Measurements from ENCODE around the gene MRPS6.

DNA sequence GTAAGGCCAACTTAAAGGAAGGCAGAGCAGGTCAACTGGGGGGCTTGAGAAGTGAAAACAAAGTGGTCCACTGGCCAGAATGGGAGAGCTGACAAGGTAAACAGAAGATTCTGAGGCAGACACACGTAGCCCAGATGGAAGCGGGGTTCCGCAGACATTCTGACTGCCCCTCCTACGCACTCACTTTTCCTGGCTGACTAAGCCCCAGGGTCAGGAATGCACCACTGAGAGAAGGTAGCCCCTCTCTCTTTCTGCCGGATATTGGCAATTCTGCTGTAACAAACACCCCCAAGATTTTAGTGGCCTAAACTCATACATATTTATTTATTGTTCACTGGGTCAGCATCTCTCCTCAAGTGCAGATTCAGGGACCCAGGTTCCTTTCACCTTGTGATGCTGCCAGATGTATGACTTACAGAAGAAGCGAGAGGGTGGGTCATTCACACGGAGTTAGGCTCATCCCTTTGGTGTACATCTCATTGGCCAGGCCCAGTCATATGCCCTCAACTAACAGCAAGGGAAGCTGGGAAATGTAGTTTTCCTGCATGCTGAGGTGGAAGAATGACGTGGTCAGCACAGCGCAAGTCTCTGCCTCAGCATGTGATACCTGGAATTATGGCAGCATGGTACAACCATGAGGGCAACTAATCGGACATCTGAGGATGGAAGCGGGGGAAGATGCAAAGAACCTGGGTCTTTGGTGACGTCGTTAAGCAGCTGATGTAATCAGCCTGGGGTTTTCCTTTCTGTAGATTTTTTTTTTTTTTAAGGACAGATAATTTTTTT is 43.4 kb upstream of the MRPS6 start:
- peak; percentile 75 for TF ChIP-seq SP1 (IDR thresholded peaks at IDR 0.05; ENCODE audit: low read depth)
- no peak for TF ChIP-seq POLR2AphosphoS5 (IDR thresholded peaks at IDR 0.05; ENCODE audit: low read depth, low read length)
- no peak for TF ChIP-seq POLR2A (IDR thresholded peaks at IDR 0.05; ENCODE audit: borderline replicate concordance, extremely low read depth, insufficient read depth, insufficient read length)
- no peak for TF ChIP-seq SRF (IDR thresholded peaks at IDR 0.05; ENCODE audit: low read depth)
- TF ChIP-seq EGR1 (IDR thresholded peaks at IDR 0.05; ENCODE audit: low read depth), result no peak
